GM12872 (cell line): ENCODE measurements around the gene TMEM167B.

Source experiments
- CTCF ChIP-seq: IDR thresholded peaks from 3 replicates; pipeline ENCODE4 v1.5.1; 2011; ENCODE audit warnings: low read depth, mild to moderate bottlenecking, low read length, moderate library complexity; ENCODE audit not compliant: insufficient read depth

The TMEM167B gene

DNA sequence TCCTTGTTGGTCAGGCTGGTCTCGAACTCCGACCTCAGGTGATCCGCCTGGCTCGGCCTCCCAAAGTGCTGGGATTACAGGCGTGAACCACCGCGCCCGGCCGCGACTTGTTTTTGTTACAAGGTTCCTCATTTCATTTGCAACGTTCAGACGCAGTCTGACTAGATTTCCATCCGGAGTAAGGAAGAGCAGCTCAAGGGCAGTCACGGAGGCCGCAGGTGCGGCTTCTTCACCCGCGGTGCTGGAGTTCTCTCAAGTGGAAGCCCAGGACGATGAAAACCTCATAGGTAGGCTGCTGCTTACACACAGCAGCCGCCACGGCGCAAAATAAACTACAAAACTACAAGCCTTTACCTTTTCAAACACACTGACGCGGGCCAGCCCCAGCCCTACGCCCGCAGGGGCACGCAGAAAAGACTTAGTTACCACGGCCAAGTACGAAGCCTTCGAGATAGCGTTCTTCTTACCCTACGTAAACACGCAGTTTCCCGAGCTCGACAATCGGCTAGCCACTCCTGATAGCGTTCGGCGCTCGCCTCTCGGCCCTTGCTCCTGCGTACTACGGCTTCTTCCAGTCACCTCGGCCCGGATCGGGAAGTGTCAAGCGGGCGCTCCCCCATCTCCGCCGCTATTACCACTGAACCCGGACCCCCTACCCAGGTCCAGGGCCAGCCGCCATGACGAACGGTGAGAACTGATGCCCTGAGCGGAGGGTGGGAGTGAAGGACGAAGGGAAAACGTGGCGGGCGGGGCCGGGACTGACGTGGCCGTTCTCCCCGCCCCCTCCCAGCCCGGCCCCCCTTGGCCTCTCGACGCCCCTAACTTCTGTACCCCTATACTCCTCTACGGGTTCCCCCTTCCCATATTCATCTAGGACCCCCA lies at the start of gene TMEM167B:
Gene TMEM167B (plus strand): TSS at position 569 of the 882 bp plus-strand sequence. CDS start 109 bp downstream, at position 678.
- no peak for TF ChIP-seq CTCF

- no peak for TF ChIP-seq CTCF
Measured at GRCh38 chr1:109040989-109041620, 49.5 kb upstream of the TMEM167B start.

- no peak for TF ChIP-seq CTCF
Measured at GRCh38 chr1:109041621-109042468, 48.7 kb upstream of the TMEM167B start, which contains the start of gene WDR47. Gene WDR47 (minus strand): TSS chr1:109042102. CDS start chr1:109023512, 18,590 bp downstream.

DNA sequence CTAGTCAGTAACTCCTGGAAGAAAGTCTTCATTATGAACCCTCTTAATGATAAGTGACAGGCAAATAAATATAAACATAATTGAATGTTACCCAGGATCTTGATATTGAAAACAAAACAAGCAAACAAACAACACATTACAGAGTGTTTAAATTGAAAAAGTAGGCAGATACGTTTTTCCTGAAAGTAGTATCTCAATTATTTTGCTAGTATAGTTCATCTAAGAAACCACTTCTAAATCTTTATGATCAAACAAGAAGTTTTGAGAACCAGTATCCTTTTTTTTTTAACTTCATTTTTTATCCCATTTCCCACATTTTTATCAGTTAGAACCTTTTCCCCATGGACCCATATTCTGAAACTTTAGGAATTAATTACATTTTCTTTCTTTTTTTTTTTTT lies 45.0 kb upstream of the TMEM167B start:
- no peak for TF ChIP-seq CTCF

GRCh38 chr1:109046671-109047070 lies 43.9 kb upstream of the TMEM167B start:
- no peak for TF ChIP-seq CTCF

DNA sequence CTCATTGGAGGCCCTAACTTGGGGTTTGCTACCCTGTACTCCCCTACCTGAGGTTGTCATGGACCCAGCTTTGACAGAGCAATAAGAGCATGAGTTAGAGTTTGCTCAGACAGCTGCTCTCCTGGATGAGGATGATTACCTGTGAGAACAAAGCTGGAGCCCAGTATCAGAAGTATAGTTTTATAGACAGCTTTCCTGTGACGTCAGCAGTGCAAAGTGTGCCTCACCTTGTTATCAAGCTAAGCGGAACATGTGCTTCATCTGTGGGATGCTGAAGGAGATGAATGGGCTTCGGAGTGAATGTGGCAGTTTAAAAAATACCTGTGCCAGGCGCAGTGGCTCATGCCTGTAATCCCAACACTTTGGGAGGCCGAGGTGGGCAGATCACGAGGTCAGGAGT lies 43.2 kb upstream of the TMEM167B start:
- no peak for TF ChIP-seq CTCF

DNA sequence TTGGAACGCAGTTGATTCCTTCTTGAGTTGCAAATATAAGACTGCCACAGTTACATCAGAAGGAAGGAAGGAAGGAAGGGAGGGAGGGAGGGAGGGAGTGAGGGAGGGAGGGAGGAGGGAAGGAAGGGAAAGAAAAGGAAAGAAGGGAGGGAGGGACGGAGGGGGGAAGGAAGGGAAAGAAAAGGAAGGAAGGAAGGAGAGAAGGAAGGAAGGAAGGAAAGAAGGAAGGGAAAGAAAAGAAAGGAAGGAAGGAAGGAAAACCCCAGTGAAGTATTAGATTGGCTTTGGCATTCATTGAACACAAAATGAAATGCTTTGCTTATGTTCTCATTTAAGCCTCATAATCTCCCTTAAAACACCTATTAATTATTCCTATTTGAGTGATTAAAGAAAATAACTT lies 42.2 kb upstream of the TMEM167B start:
- no peak for TF ChIP-seq CTCF
